ENCODE data around the gene METTL25B.
A peak's percentile ranks its signal among the peaks of the same experiment; 100 is the strongest.

Gene METTL25B

GRCh38 chr1:156772728-156773497 is 44.6 kb downstream of the METTL25B start:
- no peak for DNase-seq

- peak; percentile 29 for DNase-seq
Measured at GRCh38 chr1:156773607-156774006, 45.3 kb downstream of the METTL25B start.

GRCh38 chr1:156775799-156776198 is 47.5 kb downstream of the METTL25B start:
- DNase-seq: no peak

GRCh38 chr1:156776942-156777341 is 48.7 kb downstream of the METTL25B start:
- no peak for DNase-seq

- DNase-seq: no peak
Measured at GRCh38 chr1:156777573-156777972, 49.3 kb downstream of the METTL25B start.

GRCh38 chr1:156781585-156782186 is 53.4 kb downstream of the METTL25B start:
- DNase-seq: no peak

GRCh38 chr1:156785458-156785857 is 57.2 kb downstream of the METTL25B start:
- no peak for DNase-seq

Data from DMS53 (cell line).